HL-60 (cell line): ENCODE measurements around the gene ADAMTS10.

Experiments used
- CTCF ChIP-seq: IDR thresholded peaks from one replicate; pipeline ENCODE4 v1.5.1; 2011; ENCODE audit warnings: low read length, control low read depth, inconsistent platforms; ENCODE audit not compliant: insufficient read depth
- GABPA ChIP-seq: IDR thresholded peaks from 2 replicates; pipeline ENCODE4 v1.6.1; 2012; ENCODE audit warnings: low read depth
- POLR2AphosphoS5 ChIP-seq: IDR thresholded peaks from 2 replicates; pipeline ENCODE4 v1.6.1; 2012; ENCODE audit warnings: low read depth
- REST ChIP-seq: IDR thresholded peaks from 2 replicates; pipeline ENCODE4 v1.6.1; 2012; ENCODE audit warnings: low read depth; ENCODE audit not compliant: insufficient replicate concordance

GRCh38 chr19:8614455-8614854 is 3.9 kb upstream of the ADAMTS10 start:
- TF ChIP-seq CTCF (no peak), POLR2AphosphoS5 (no peak), GABPA (no peak), REST (no peak)
